Measurements from ENCODE around the gene VWA7.

Gene VWA7

GRCh38 chr6:31784098-31784925 lies 7.2 kb upstream of the VWA7 start:
- FAIRE-seq (no peak), DNase-seq (ENCODE audit: insufficient read length, low spot score) (no peak)
- TF ChIP-seq CTCF (IDR thresholded peaks at IDR 0.05; ENCODE audit: insufficient read depth, missing control alignments), result no peak

- TF ChIP-seq CTCF (IDR thresholded peaks at IDR 0.05; ENCODE audit: insufficient read depth, missing control alignments), result no peak
- no peak for DNase-seq (ENCODE audit: insufficient read length, low spot score)
Measured at GRCh38 chr6:31782126-31782855, 5.2 kb upstream of the VWA7 start.

GRCh38 chr6:31781244-31782125 lies 4.4 kb upstream of the VWA7 start:
- no peak for TF ChIP-seq CTCF (IDR thresholded peaks at IDR 0.05; ENCODE audit: insufficient read depth, missing control alignments)
- DNase-seq (ENCODE audit: insufficient read length, low spot score) (no peak), FAIRE-seq (no peak)

More at GRCh38 chr6:31782126-31782855, 5.2 kb upstream of the VWA7 start:
- FAIRE-seq, result no peak

GRCh38 chr6:31780507-31781243 lies 3.5 kb upstream of the VWA7 start:
- FAIRE-seq (no peak), DNase-seq (ENCODE audit: insufficient read length, low spot score) (no peak)

GRCh38 chr6:31779908-31780307 lies 2.8 kb upstream of the VWA7 start:
- no peak for DNase-seq (ENCODE audit: insufficient read length, low spot score)
- no peak for TF ChIP-seq CTCF (IDR thresholded peaks at IDR 0.05; ENCODE audit: insufficient read depth, missing control alignments)
- FAIRE-seq, result no peak

More at GRCh38 chr6:31780507-31781243, 3.5 kb upstream of the VWA7 start:
- no peak for TF ChIP-seq CTCF (IDR thresholded peaks at IDR 0.05; ENCODE audit: insufficient read depth, missing control alignments)
